ENCODE results near the gene IGFL3.

- TF ChIP-seq CBFB (CRISPR knock-in tag; IDR thresholded peaks at IDR 0.05; ENCODE audit: low read depth) (no peak), FOXK1 (CRISPR knock-in tag; IDR thresholded peaks at IDR 0.05) (no peak)
- TF ChIP-seq, protein P1, sequence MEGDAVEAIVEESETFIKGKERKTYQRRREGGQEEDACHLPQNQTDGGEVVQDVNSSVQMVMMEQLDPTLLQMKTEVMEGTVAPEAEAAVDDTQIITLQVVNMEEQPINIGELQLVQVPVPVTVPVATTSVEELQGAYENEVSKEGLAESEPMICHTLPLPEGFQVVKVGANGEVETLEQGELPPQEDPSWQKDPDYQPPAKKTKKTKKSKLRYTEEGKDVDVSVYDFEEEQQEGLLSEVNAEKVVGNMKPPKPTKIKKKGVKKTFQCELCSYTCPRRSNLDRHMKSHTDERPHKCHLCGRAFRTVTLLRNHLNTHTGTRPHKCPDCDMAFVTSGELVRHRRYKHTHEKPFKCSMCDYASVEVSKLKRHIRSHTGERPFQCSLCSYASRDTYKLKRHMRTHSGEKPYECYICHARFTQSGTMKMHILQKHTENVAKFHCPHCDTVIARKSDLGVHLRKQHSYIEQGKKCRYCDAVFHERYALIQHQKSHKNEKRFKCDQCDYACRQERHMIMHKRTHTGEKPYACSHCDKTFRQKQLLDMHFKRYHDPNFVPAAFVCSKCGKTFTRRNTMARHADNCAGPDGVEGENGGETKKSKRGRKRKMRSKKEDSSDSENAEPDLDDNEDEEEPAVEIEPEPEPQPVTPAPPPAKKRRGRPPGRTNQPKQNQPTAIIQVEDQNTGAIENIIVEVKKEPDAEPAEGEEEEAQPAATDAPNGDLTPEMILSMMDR (IDR thresholded peaks at IDR 0.05): no peak
Observed at GRCh38 chr19:46124638-46125115, at the start of gene IGFL3.

Measured in WTC11 (cell line).